ENCODE results near the gene RNF152.
"Not testable (repeated sequence)": the region's sequence is repeated elsewhere in the genome, so short reads cannot be mapped to it uniquely, and the experiment has no call there.

DNA sequence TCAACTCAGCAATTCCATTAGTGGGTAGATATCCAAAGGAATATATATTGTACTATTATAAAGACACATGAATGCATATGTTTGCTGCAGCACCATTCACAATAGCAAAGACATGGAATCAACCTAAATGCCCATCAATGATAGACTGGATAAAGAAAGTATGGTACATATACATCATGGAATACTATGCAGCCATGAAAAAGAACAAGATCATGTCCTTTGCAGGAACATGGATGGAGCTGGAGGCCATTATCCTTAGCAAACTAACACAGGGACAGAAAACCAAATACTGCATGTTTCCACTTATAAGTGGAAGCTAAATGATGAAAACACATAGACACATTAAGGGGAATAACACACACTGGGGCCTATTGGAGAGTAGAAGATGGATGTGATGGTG lies 116.6 kb downstream of the RNF152 start:
- TF ChIP-seq, protein P1, sequence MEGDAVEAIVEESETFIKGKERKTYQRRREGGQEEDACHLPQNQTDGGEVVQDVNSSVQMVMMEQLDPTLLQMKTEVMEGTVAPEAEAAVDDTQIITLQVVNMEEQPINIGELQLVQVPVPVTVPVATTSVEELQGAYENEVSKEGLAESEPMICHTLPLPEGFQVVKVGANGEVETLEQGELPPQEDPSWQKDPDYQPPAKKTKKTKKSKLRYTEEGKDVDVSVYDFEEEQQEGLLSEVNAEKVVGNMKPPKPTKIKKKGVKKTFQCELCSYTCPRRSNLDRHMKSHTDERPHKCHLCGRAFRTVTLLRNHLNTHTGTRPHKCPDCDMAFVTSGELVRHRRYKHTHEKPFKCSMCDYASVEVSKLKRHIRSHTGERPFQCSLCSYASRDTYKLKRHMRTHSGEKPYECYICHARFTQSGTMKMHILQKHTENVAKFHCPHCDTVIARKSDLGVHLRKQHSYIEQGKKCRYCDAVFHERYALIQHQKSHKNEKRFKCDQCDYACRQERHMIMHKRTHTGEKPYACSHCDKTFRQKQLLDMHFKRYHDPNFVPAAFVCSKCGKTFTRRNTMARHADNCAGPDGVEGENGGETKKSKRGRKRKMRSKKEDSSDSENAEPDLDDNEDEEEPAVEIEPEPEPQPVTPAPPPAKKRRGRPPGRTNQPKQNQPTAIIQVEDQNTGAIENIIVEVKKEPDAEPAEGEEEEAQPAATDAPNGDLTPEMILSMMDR (IDR thresholded peaks at IDR 0.05): not testable (repeated sequence)
- not testable (repeated sequence) for TF ChIP-seq POLR2A (IDR thresholded peaks at IDR 0.05)

Measured in thyroid gland (tissue), 4 donors.